Ascending aorta (tissue), 2 donors: ENCODE measurements around the gene DPYD. TPM values are rescaled to one million over a fixed set of nuclear protein-coding genes. Genes with fewer than 3 reads are reported as not detected.

Experiments used
- DNase-seq, 2 donors: peaks; one replicate each; pipeline ENCODE4 v3.0.0-alpha.2; 2019; ENCODE audit warnings: low spot score in 2 of 2
- H3K27ac ChIP-seq, 2 donors: fragments of 200-600 bp; sonication (generic); one replicate each; pipeline ENCODE4 v1.5.1; 2016 to 2017; ENCODE audit warnings: mild to moderate bottlenecking in 1 of 2
- H3K27me3 ChIP-seq: fragments of 200-600 bp; sonication (generic); one replicate; pipeline ENCODE4 v1.5.1; 2017
- H3K36me3 ChIP-seq, 2 donors: fragments of 200-600 bp; sonication (generic); one replicate each; pipeline ENCODE4 v1.5.1; 2016
- H3K4me1 ChIP-seq, 2 donors: fragments of 200-600 bp; sonication (generic); one replicate each; pipeline ENCODE4 v1.5.1; 2016 to 2017; ENCODE audit warnings: mild to moderate bottlenecking in 1 of 2
- H3K4me3 ChIP-seq, 2 donors: fragments of 200-600 bp; sonication (generic); one replicate each; pipeline ENCODE4 v1.5.1; 2016 to 2017; ENCODE audit warnings: mild to moderate bottlenecking in 1 of 2
- H3K9me3 ChIP-seq, 2 donors: fragments of 200-600 bp; sonication (generic); one replicate each; pipeline ENCODE4 v1.5.1; 2016
- intact Hi-C: fragments of 100-400 bp; cut with DNase I; formaldehyde crosslinking; loops from one replicate; pipeline ENCODE4 v1.15.1; 2023
- total RNA-seq: library from RNA; depleted of rRNA; stranded (reverse); fragments of >200 nt; gene quantifications from one replicate; pipeline ENCODE4 v1.1.0, GENCODE V29; 2016
- TF ChIP-seq, protein P1 (sequence below), 3 experiments: fragments of 200-600 bp in 2 of 3; fragments of 450-650 bp in 1 of 3; sonication (generic) in 2 of 3; IDR thresholded peaks; one replicate each; pipeline ENCODE4 v1.5.1; 2016 to 2019; ENCODE audit warnings: antibody characterized with exemption in 3 of 3, mild to moderate bottlenecking in 1 of 3, moderate library complexity in 1 of 3

Gene DPYD
- total RNA-seq, 1 donor from 2014 or later: 22.9 TPM

GRCh38 chr1:97304366-97304765, 616.5 kb downstream of the DPYD start:
- no peaks in the 10 kb centered on the region for H3K4me1 ChIP-seq
- no peaks in the 10 kb centered on the region for H3K9me3 ChIP-seq
- no peaks in the 10 kb centered on the region for H3K36me3 ChIP-seq
- intact Hi-C loops: no loop called here
- no peak overlapping the region for H3K27ac ChIP-seq
- no peak for DNase-seq
- no peaks in the 10 kb centered on the region for H3K27me3 ChIP-seq
- no peak overlapping the region for H3K4me3 ChIP-seq
- TF ChIP-seq, protein P1, sequence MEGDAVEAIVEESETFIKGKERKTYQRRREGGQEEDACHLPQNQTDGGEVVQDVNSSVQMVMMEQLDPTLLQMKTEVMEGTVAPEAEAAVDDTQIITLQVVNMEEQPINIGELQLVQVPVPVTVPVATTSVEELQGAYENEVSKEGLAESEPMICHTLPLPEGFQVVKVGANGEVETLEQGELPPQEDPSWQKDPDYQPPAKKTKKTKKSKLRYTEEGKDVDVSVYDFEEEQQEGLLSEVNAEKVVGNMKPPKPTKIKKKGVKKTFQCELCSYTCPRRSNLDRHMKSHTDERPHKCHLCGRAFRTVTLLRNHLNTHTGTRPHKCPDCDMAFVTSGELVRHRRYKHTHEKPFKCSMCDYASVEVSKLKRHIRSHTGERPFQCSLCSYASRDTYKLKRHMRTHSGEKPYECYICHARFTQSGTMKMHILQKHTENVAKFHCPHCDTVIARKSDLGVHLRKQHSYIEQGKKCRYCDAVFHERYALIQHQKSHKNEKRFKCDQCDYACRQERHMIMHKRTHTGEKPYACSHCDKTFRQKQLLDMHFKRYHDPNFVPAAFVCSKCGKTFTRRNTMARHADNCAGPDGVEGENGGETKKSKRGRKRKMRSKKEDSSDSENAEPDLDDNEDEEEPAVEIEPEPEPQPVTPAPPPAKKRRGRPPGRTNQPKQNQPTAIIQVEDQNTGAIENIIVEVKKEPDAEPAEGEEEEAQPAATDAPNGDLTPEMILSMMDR (IDR thresholded peaks at IDR 0.05): no peak

DNA sequence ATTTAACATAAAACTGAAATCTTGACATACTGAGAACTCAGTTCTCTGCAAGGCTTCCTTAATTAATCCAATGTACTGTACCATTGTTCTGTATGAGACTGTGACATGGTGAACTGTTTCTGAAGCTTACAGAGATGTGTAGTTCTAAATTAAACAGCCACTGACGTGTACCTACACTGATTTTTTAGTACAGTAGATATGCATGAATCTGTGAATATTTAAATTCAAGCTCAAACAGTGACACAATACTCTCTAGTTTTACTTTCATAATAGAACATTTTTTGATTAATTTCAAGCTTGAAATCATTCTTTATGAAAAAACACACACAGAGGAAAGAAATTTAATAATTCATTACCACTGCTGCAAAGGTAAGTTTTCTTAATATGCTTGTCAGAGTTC, 621.9 kb downstream of the DPYD start:
- TF ChIP-seq, protein P1 (IDR thresholded peaks at IDR 0.05): no peak
- DNase-seq: no peak
- H3K27me3 ChIP-seq: no peaks in the 10 kb centered on the region
- H3K27ac ChIP-seq: no peak overlapping the region
- no peak overlapping the region for H3K4me3 ChIP-seq
- no peaks in the 10 kb centered on the region for H3K9me3 ChIP-seq
- no peaks in the 10 kb centered on the region for H3K36me3 ChIP-seq
- H3K4me1 ChIP-seq: no peaks in the 10 kb centered on the region
- intact Hi-C loops: no loop called here

- Histone ChIP-seq H3K27me3 (no peaks in the 10 kb centered on the region), H3K36me3 (no peaks in the 10 kb centered on the region), H3K4me1 (no peaks in the 10 kb centered on the region), H3K4me3 (no peak overlapping the region), H3K27ac (no peak overlapping the region), H3K9me3 (no peaks in the 10 kb centered on the region)
- intact Hi-C loops: no loop called here
- DNase-seq: no peak
- TF ChIP-seq, protein P1 (IDR thresholded peaks at IDR 0.05): no peak
These were observed 623.2 kb downstream of the DPYD start for GRCh38 chr1:97297611-97298010.

- TF ChIP-seq, protein P1 (IDR thresholded peaks at IDR 0.05): no peak
These were observed 638.9 kb downstream of the DPYD start for GRCh38 chr1:97281962-97282361.

GRCh38 chr1:97277891-97278654, 642.8 kb downstream of the DPYD start:
- DNase-seq: no peak
- H3K27me3 ChIP-seq: no peaks in the 10 kb centered on the region
- H3K9me3 ChIP-seq: no peaks in the 10 kb centered on the region
- H3K27ac ChIP-seq: no peak overlapping the region
- no peak overlapping the region for H3K4me3 ChIP-seq
- intact Hi-C loops: no loop called here
- H3K36me3 ChIP-seq: no peaks in the 10 kb centered on the region
- no peaks in the 10 kb centered on the region for H3K4me1 ChIP-seq
- TF ChIP-seq, protein P1 (IDR thresholded peaks at IDR 0.05): no peak

More at GRCh38 chr1:97281962-97282361, 638.9 kb downstream of the DPYD start:
- no peaks in the 10 kb centered on the region for H3K9me3 ChIP-seq
- no peak overlapping the region for H3K27ac ChIP-seq
- H3K4me1 ChIP-seq: no peaks in the 10 kb centered on the region
- no peak for DNase-seq
- no peak overlapping the region for H3K4me3 ChIP-seq
- no peaks in the 10 kb centered on the region for H3K27me3 ChIP-seq
- H3K36me3 ChIP-seq: no peaks in the 10 kb centered on the region
- intact Hi-C loops: no loop called here
